Activated T-helper 2 cell treated with anti-CD3 and anti-CD28 coated beads, Interferon-gamma antibody, Interleukin-2, Interleukin-4, amounts not matched to agents 10 μg/mL and 5 μg/mL and 100 μg/mL, durations not matched to agents 14 hours and 24 hours and 36 hours (primary cell): ENCODE results near the gene VAC14. TPM values are rescaled to one million over a fixed set of nuclear protein-coding genes. Genes with fewer than 3 reads are reported as not detected.

Experiments used
- DNase-seq: peaks from one replicate; pipeline ENCODE4 v3.0.0; 2021; ENCODE audit warnings: low spot score
- H3K27ac Mint-ChIP-seq: one replicate; pipeline ENCODE4 v1.8.0; 2021; ENCODE audit warnings: mixed read lengths
- H3K27me3 Mint-ChIP-seq: one replicate; pipeline ENCODE4 v1.8.0; 2021; ENCODE audit warnings: low read depth, mixed read lengths
- H3K36me3 Mint-ChIP-seq: one replicate; pipeline ENCODE4 v1.8.0; 2021; ENCODE audit warnings: low read depth, mixed read lengths
- H3K4me1 Mint-ChIP-seq: one replicate; pipeline ENCODE4 v1.8.0; 2021; ENCODE audit warnings: low read depth, mixed read lengths
- H3K4me3 Mint-ChIP-seq: one replicate; pipeline ENCODE4 v1.8.0; 2021; ENCODE audit warnings: low read depth, mild to moderate bottlenecking, moderate library complexity, mixed read lengths
- H3K9me3 Mint-ChIP-seq: one replicate; pipeline ENCODE4 v1.8.0; 2021; ENCODE audit warnings: mixed read lengths
- intact Hi-C: fragments of 100-400 bp; cut with micrococcal nuclease; formaldehyde crosslinking; loops from one replicate; pipeline ENCODE4 v1.15.1; 2023
- total RNA-seq: library from RNA; stranded (reverse); gene quantifications from 2 replicates; pipeline ENCODE4 v1.2.3, GENCODE V29; 2022

The VAC14 gene
- total RNA-seq, 1 donor from 2014 or later, result 34.8 TPM

GRCh38 chr16:70779361-70779760, 21.6 kb downstream of the VAC14 start:
- intact Hi-C loops, result no loop called here
- no peaks in the 10 kb centered on the region for H3K9me3 Mint-ChIP-seq
- no peaks in the 10 kb centered on the region for H3K4me1 Mint-ChIP-seq
- H3K27me3 Mint-ChIP-seq, result no peaks in the 10 kb centered on the region
- H3K27ac Mint-ChIP-seq, result no peak overlapping the region
- no peak overlapping the region for H3K4me3 Mint-ChIP-seq
- DNase-seq, result no peak
- H3K36me3 Mint-ChIP-seq, result peaks cover 56% of the 10 kb centered on the region

GRCh38 chr16:70778901-70779309, 22.1 kb downstream of the VAC14 start:
- Mint-ChIP-seq H3K4me3 (no peak overlapping the region), H3K27me3 (no peaks in the 10 kb centered on the region), H3K36me3 (peaks cover 51% of the 10 kb centered on the region), H3K9me3 (no peaks in the 10 kb centered on the region), H3K27ac (no peak overlapping the region), H3K4me1 (no peaks in the 10 kb centered on the region)
- intact Hi-C loops, result no loop called here
- no peak for DNase-seq

- Mint-ChIP-seq H3K9me3 (no peaks in the 10 kb centered on the region), H3K27ac (no peak overlapping the region), H3K4me1 (no peaks in the 10 kb centered on the region), H3K36me3 (peaks cover 42% of the 10 kb centered on the region), H3K27me3 (no peaks in the 10 kb centered on the region), H3K4me3 (no peak overlapping the region)
- DNase-seq, result no peak
- intact Hi-C loops, result no loop called here
Measured at GRCh38 chr16:70777973-70778406, 23.0 kb downstream of the VAC14 start.

- Mint-ChIP-seq H3K4me1 (no peaks in the 10 kb centered on the region), H3K4me3 (no peak overlapping the region), H3K27me3 (no peaks in the 10 kb centered on the region), H3K27ac (no peak overlapping the region), H3K36me3 (peaks cover 37% of the 10 kb centered on the region), H3K9me3 (no peaks in the 10 kb centered on the region)
- no peak for DNase-seq
- intact Hi-C loops, result no loop called here
Measured at GRCh38 chr16:70777496-70777895, 23.5 kb downstream of the VAC14 start.

GRCh38 chr16:70775399-70775798, 25.6 kb downstream of the VAC14 start:
- Mint-ChIP-seq H3K36me3 (peaks cover 23% of the 10 kb centered on the region), H3K9me3 (no peaks in the 10 kb centered on the region), H3K27me3 (no peaks in the 10 kb centered on the region), H3K4me1 (peaks cover 2% of the 10 kb centered on the region), H3K27ac (no peak overlapping the region), H3K4me3 (no peak overlapping the region)
- DNase-seq, result no peak
- intact Hi-C loops, result no loop called here

- intact Hi-C loops, result no loop called here
- Mint-ChIP-seq H3K4me3 (no peak overlapping the region), H3K27ac (no peak overlapping the region), H3K27me3 (no peaks in the 10 kb centered on the region), H3K9me3 (no peaks in the 10 kb centered on the region), H3K4me1 (peaks cover 2% of the 10 kb centered on the region), H3K36me3 (peaks cover 23% of the 10 kb centered on the region)
- no peak for DNase-seq
Measured at GRCh38 chr16:70774261-70774660, 26.7 kb downstream of the VAC14 start.

- peaks cover 17% of the 10 kb centered on the region for H3K36me3 Mint-ChIP-seq
- no peak for DNase-seq
- H3K4me1 Mint-ChIP-seq, result peaks cover 2% of the 10 kb centered on the region
- no peaks in the 10 kb centered on the region for H3K27me3 Mint-ChIP-seq
- H3K27ac Mint-ChIP-seq, result no peak overlapping the region
- intact Hi-C loops, result no loop called here
- H3K4me3 Mint-ChIP-seq, result no peak overlapping the region
- no peaks in the 10 kb centered on the region for H3K9me3 Mint-ChIP-seq
Measured at GRCh38 chr16:70772493-70772892, 28.5 kb downstream of the VAC14 start.

GRCh38 chr16:70770626-70771552, 30.1 kb downstream of the VAC14 start:
- peak; percentile 48 for DNase-seq
- H3K9me3 Mint-ChIP-seq, result no peaks in the 10 kb centered on the region
- no peak overlapping the region for H3K4me3 Mint-ChIP-seq
- intact Hi-C loops, result loop anchor here (1.0 kb wide), 2 partner anchors 34 to 91 kb away; no protein-coding TSS in a partner anchor
- no peak overlapping the region for H3K27ac Mint-ChIP-seq
- peaks cover 2% of the 10 kb centered on the region for H3K4me1 Mint-ChIP-seq
- no peaks in the 10 kb centered on the region for H3K27me3 Mint-ChIP-seq
- H3K36me3 Mint-ChIP-seq, result peaks cover 12% of the 10 kb centered on the region

GRCh38 chr16:70770291-70770625, 30.7 kb downstream of the VAC14 start:
- no peaks in the 10 kb centered on the region for H3K27me3 Mint-ChIP-seq
- H3K9me3 Mint-ChIP-seq, result no peaks in the 10 kb centered on the region
- DNase-seq, result no peak
- intact Hi-C loops, result no loop called here
- H3K4me1 Mint-ChIP-seq, result peaks cover 2% of the 10 kb centered on the region
- peaks cover 12% of the 10 kb centered on the region for H3K36me3 Mint-ChIP-seq
- H3K27ac Mint-ChIP-seq, result no peak overlapping the region
- H3K4me3 Mint-ChIP-seq, result no peak overlapping the region

GRCh38 chr16:70769761-70770160, 31.2 kb downstream of the VAC14 start:
- Mint-ChIP-seq H3K4me1 (peaks cover 2% of the 10 kb centered on the region), H3K27ac (no peak overlapping the region), H3K27me3 (no peaks in the 10 kb centered on the region), H3K9me3 (no peaks in the 10 kb centered on the region), H3K36me3 (peaks cover 10% of the 10 kb centered on the region), H3K4me3 (no peak overlapping the region)
- intact Hi-C loops, result no loop called here
- no peak for DNase-seq

GRCh38 chr16:70769131-70769530, 31.8 kb downstream of the VAC14 start:
- intact Hi-C loops, result no loop called here
- no peak overlapping the region for H3K27ac Mint-ChIP-seq

GRCh38 chr16:70768203-70768580, 32.8 kb downstream of the VAC14 start:
- no peak overlapping the region for H3K27ac Mint-ChIP-seq
- DNase-seq, result no peak
- no peaks in the 10 kb centered on the region for H3K9me3 Mint-ChIP-seq
- peaks cover 10% of the 10 kb centered on the region for H3K36me3 Mint-ChIP-seq
- intact Hi-C loops, result no loop called here
- H3K4me1 Mint-ChIP-seq, result peaks cover 2% of the 10 kb centered on the region
- H3K27me3 Mint-ChIP-seq, result no peaks in the 10 kb centered on the region
- no peak overlapping the region for H3K4me3 Mint-ChIP-seq

More at GRCh38 chr16:70769131-70769530, 31.8 kb downstream of the VAC14 start:
- Mint-ChIP-seq H3K4me1 (peaks cover 2% of the 10 kb centered on the region), H3K4me3 (no peak overlapping the region), H3K36me3 (peaks cover 10% of the 10 kb centered on the region), H3K27me3 (no peaks in the 10 kb centered on the region), H3K9me3 (no peaks in the 10 kb centered on the region)
- no peak for DNase-seq

GRCh38 chr16:70767377-70768202, 33.4 kb downstream of the VAC14 start:
- Mint-ChIP-seq H3K4me3 (no peak overlapping the region), H3K27me3 (no peaks in the 10 kb centered on the region), H3K4me1 (peaks cover 2% of the 10 kb centered on the region), H3K36me3 (peaks cover 10% of the 10 kb centered on the region), H3K27ac (no peak overlapping the region), H3K9me3 (no peaks in the 10 kb centered on the region)
- no peak for DNase-seq
- intact Hi-C loops, result no loop called here
